Keratinocyte (primary cell): Measurements from ENCODE around the gene FBXL17. TPM values are rescaled to one million over a fixed set of nuclear protein-coding genes. Genes with fewer than 3 reads are reported as not detected.

Experiments
- DNase-seq: peaks from one replicate; pipeline ENCODE4 v3.0.0-alpha.2; 2011; ENCODE audit warnings: low read depth, missing footprints, low spot score
- FAIRE-seq: peaks from 2 replicates; lab custom pipeline; 2011; peaks lifted over from hg19 to GRCh38; lab: Jason Lieb, UNC
- H2AFZ ChIP-seq: 2 replicates; pipeline ENCODE4 v1.6.0; 2012; ENCODE audit warnings: low read length, control low read depth, inconsistent platforms; ENCODE audit not compliant: control insufficient read depth
- H3K27ac ChIP-seq: 2 replicates; pipeline ENCODE4 v1.5.1; 2011; ENCODE audit warnings: low read length; ENCODE audit not compliant: control insufficient read depth, insufficient read depth
- H3K27me3 ChIP-seq: 3 replicates; pipeline ENCODE4 v1.6.0; 2011; ENCODE audit warnings: low read length; ENCODE audit not compliant: control insufficient read depth, insufficient read depth; ENCODE audit errors: extremely low read depth
- H3K36me3 ChIP-seq, 2 experiments: 2 replicates in 1 of 2; 3 replicates in 1 of 2; pipeline ENCODE4 v1.5.1; 2011; ENCODE audit warnings: low read length in 2 of 2, mild to moderate bottlenecking in 1 of 2; ENCODE audit not compliant: control insufficient read depth in 2 of 2, insufficient read depth in 2 of 2; ENCODE audit errors: extremely low read depth in 1 of 2
- H3K4me1 ChIP-seq: 3 replicates; pipeline ENCODE4 v1.5.1; 2011; ENCODE audit warnings: low read length; ENCODE audit not compliant: control insufficient read depth, insufficient read depth; ENCODE audit errors: extremely low read depth
- H3K4me2 ChIP-seq: 3 replicates; pipeline ENCODE4 v1.6.0; 2011; ENCODE audit warnings: low read depth, low read length; ENCODE audit not compliant: control insufficient read depth, insufficient read depth; ENCODE audit errors: extremely low read depth
- H3K4me3 ChIP-seq, 3 experiments: fragments of 200-600 bp in 1 of 3; sonication (generic) in 1 of 3; 2 replicates in 2 of 3; 3 replicates in 1 of 3; pipeline ENCODE4 v1.5.1; 2011 to 2016; ENCODE audit warnings: low read length in 3 of 3, mild to moderate bottlenecking in 3 of 3, control low read depth in 2 of 3, inconsistent platforms in 1 of 3, low read depth in 1 of 3, mixed read lengths in 1 of 3, mixed run types in 1 of 3, moderate library complexity in 1 of 3; ENCODE audit not compliant: control insufficient read depth in 2 of 3, insufficient read depth in 2 of 3; ENCODE audit errors: extremely low read depth in 1 of 3
- H3K79me2 ChIP-seq: 2 replicates; pipeline ENCODE4 v1.6.0; 2012; ENCODE audit warnings: low read length; ENCODE audit not compliant: control insufficient read depth, insufficient read depth
- H3K9ac ChIP-seq: 3 replicates; pipeline ENCODE4 v1.6.0; 2011; ENCODE audit warnings: low read length; ENCODE audit not compliant: control insufficient read depth, insufficient read depth; ENCODE audit errors: extremely low read depth
- H3K9me1 ChIP-seq: 3 replicates; pipeline ENCODE4 v1.6.0; 2011; ENCODE audit warnings: low read length; ENCODE audit not compliant: control insufficient read depth, insufficient read depth; ENCODE audit errors: extremely low read depth
- H3K9me3 ChIP-seq: 2 replicates; pipeline ENCODE4 v1.5.1; 2012; ENCODE audit warnings: low read depth, low read length; ENCODE audit not compliant: control insufficient read depth
- H4K20me1 ChIP-seq: 3 replicates; pipeline ENCODE4 v1.6.0; 2011; ENCODE audit warnings: low read length; ENCODE audit not compliant: control insufficient read depth, insufficient read depth; ENCODE audit errors: extremely low read depth
- CTCF ChIP-seq, 3 experiments: IDR thresholded peaks in 1 of 3; conservative IDR thresholded peaks in 1 of 3; optimal IDR thresholded peaks in 1 of 3; 2 replicates in 2 of 3; 3 replicates in 1 of 3; pipeline versions ENCODE3 to v1.5.1; 2011; ENCODE audit warnings: low read length in 3 of 3, mild to moderate bottlenecking in 3 of 3, moderate library complexity in 2 of 3, control low read depth in 1 of 3, inconsistent platforms in 1 of 3; ENCODE audit not compliant: insufficient read depth in 2 of 3; ENCODE audit errors: extremely low read depth in 1 of 3
- EZH2 ChIP-seq: IDR thresholded peaks from one replicate; pipeline ENCODE4 v1.6.1; 2012; ENCODE audit warnings: inconsistent platforms, mild to moderate bottlenecking, low read length, moderate library complexity
- dilution Hi-C: fragments of 300-500 bp; cut with MboI; formaldehyde crosslinking; loops from one replicate; pipeline ENCODE4 v1.7.0; 2020; ENCODE audit warnings: low sequenced_read_pairs; ENCODE audit not compliant: extremely low pct_ligation_motif_present
- polyA plus RNA-seq, 5 experiments: library from polyadenylated mRNA; depleted of rRNA in 3 of 5; stranded (reverse) in 3 of 5; stranded (forward) in 1 of 5; unstranded in 1 of 5; fragments of >200 nt; gene quantifications; 1 replicate in 1 of 5; 2 replicates in 3 of 5; 3 replicates in 1 of 5; pipeline versions ENCODE4 v1.2.1 to v1.2.3, GENCODE V29; 2011 to 2012; ENCODE audit warnings: missing spikeins in 2 of 5, low read depth in 1 of 5, low replicate concordance in 1 of 5

Gene FBXL17
- polyA plus RNA-seq, 1 donor (not counting 4 experiments of a cell fraction or from before 2014, with no cell fraction given) = 5.7 TPM

GRCh38 chr5:108149369-108149768 lies 232.5 kb downstream of the FBXL17 start:
- no peak overlapping the region for H3K9ac ChIP-seq
- H3K36me3 ChIP-seq = no peaks in the 10 kb centered on the region
- FAIRE-seq = no peak
- no peaks in the 10 kb centered on the region for H3K9me1 ChIP-seq
- TF ChIP-seq CTCF (optimal IDR thresholded peaks at IDR 0.05 in 1 of 3, IDR thresholded peaks at IDR 0.05 in 1 of 3, conservative IDR thresholded peaks at IDR 0.05 in 1 of 3; ENCODE audit: extremely low read depth in 1 of 3, insufficient read depth in 2 of 3, low read length in 3 of 3) (no peak), EZH2 (no peak)
- H3K79me2 ChIP-seq = no peaks in the 10 kb centered on the region
- H4K20me1 ChIP-seq = no peaks in the 10 kb centered on the region
- H2AFZ ChIP-seq = no peak overlapping the region
- H3K4me1 ChIP-seq = no peaks in the 10 kb centered on the region
- H3K4me3 ChIP-seq = no peak overlapping the region
- no peak overlapping the region for H3K27ac ChIP-seq
- H3K9me3 ChIP-seq = no peaks in the 10 kb centered on the region
- dilution Hi-C loops = no loop called here
- H3K4me2 ChIP-seq = no peak overlapping the region
- no peaks in the 10 kb centered on the region for H3K27me3 ChIP-seq
- DNase-seq = no peak

GRCh38 chr5:108148715-108149139 lies 233.2 kb downstream of the FBXL17 start:
- no peaks in the 10 kb centered on the region for H3K9me1 ChIP-seq
- H3K79me2 ChIP-seq = no peaks in the 10 kb centered on the region
- dilution Hi-C loops = no loop called here
- H4K20me1 ChIP-seq = no peaks in the 10 kb centered on the region
- no peak overlapping the region for H3K4me2 ChIP-seq
- DNase-seq (no peak), FAIRE-seq (no peak)
- H3K9ac ChIP-seq = no peak overlapping the region
- H3K27me3 ChIP-seq = no peaks in the 10 kb centered on the region
- H3K9me3 ChIP-seq = no peaks in the 10 kb centered on the region
- no peak overlapping the region for H3K4me3 ChIP-seq
- no peak for TF ChIP-seq EZH2
- peak; percentile 28 to 51 (median 38) for TF ChIP-seq CTCF (optimal IDR thresholded peaks at IDR 0.05 in 1 of 3, IDR thresholded peaks at IDR 0.05 in 1 of 3, conservative IDR thresholded peaks at IDR 0.05 in 1 of 3; ENCODE audit: extremely low read depth in 1 of 3, insufficient read depth in 2 of 3, low read length in 3 of 3)
- H3K4me1 ChIP-seq = no peaks in the 10 kb centered on the region
- no peaks in the 10 kb centered on the region for H3K36me3 ChIP-seq
- H3K27ac ChIP-seq = no peak overlapping the region
- no peak overlapping the region for H2AFZ ChIP-seq
